H1 (cell line): ENCODE results near the gene DGKI. TPM values are rescaled to one million over a fixed set of nuclear protein-coding genes. Genes with fewer than 3 reads are reported as not detected.

Experiments used
- CTCF ChIA-PET: fragments of 300-600 bp; sonication (Branson Sonifier 250); formaldehyde crosslinking; loops from one replicate; lab custom pipeline; 2021; ENCODE audit not compliant: partially characterized antibody; lab: Charles Lee
- POLR2A ChIA-PET: fragments of 300-600 bp; sonication (Branson Sonifier 250); formaldehyde crosslinking; loops from one replicate; lab custom pipeline; 2021; ENCODE audit warnings: inconsistent platforms; ENCODE audit not compliant: partially characterized antibody; lab: Charles Lee
- DNase-seq, 2 experiments: peaks; one replicate each; pipeline versions ENCODE4 v3.0.0 to v3.0.0-alpha.2; 2010 to 2022; ENCODE audit warnings: low spot score in 2 of 2, low read depth in 1 of 2, mixed read lengths in 1 of 2
- FAIRE-seq: peaks from 2 replicates; lab custom pipeline; 2011; peaks lifted over from hg19 to GRCh38; lab: Jason Lieb, UNC
- H2AFZ ChIP-seq: 2 replicates; pipeline ENCODE4 v1.8.1; 2012; ENCODE audit warnings: low read length, inconsistent platforms
- H2AK5ac ChIP-seq: 2 replicates; pipeline ENCODE4 v1.6.1; 2013; ENCODE audit warnings: low read depth, low read length
- H2BK120ac ChIP-seq: replicated peaks from 2 replicates; pipeline ENCODE3; 2013; ENCODE audit warnings: low read depth, low read length, inconsistent platforms
- H2BK12ac ChIP-seq: 2 replicates; pipeline ENCODE4 v1.6.1; 2013; ENCODE audit warnings: low read depth, low read length
- H2BK15ac ChIP-seq: 2 replicates; pipeline ENCODE4 v1.6.1; 2013; ENCODE audit warnings: low read length
- H2BK20ac ChIP-seq: 2 replicates; pipeline ENCODE4 v1.6.1; 2013; ENCODE audit warnings: low read length
- H2BK5ac ChIP-seq: 2 replicates; pipeline ENCODE4 v1.6.1; 2013; ENCODE audit warnings: low read depth, low read length
- H3K14ac ChIP-seq: 2 replicates; pipeline ENCODE4 v1.6.1; 2013; ENCODE audit warnings: inconsistent platforms; ENCODE audit not compliant: insufficient read length
- H3K18ac ChIP-seq: 2 replicates; pipeline ENCODE4 v1.6.1; 2013; ENCODE audit warnings: low read length; ENCODE audit errors: extremely low read depth
- H3K23ac ChIP-seq: 2 replicates; pipeline ENCODE4 v1.6.1; 2013; ENCODE audit warnings: inconsistent platforms; ENCODE audit not compliant: insufficient read length
- H3K23me2 ChIP-seq: 2 replicates; pipeline ENCODE4 v1.6.1; 2013; ENCODE audit warnings: low read depth, low read length
- H3K27ac ChIP-seq: 2 replicates; pipeline ENCODE4 v1.6.1; 2011; ENCODE audit warnings: low read depth, low read length, inconsistent platforms
- H3K27me3 ChIP-seq, 4 experiments: replicated peaks in 1 of 4; 1 replicate in 1 of 4; 2 replicates in 3 of 4; pipeline versions ENCODE4 v1.6.1 to v1.8.1; 2011 to 2013; ENCODE audit warnings: low read length in 3 of 4, mild to moderate bottlenecking in 3 of 4, inconsistent platforms in 2 of 4, mixed read lengths in 2 of 4, moderate library complexity in 1 of 4; ENCODE audit not compliant: control insufficient read depth in 3 of 4, insufficient read depth in 3 of 4; ENCODE audit errors: extremely low read depth in 1 of 4
- H3K36me3 ChIP-seq, 4 experiments: 2 replicates each; pipeline versions ENCODE4 v1.6.1 to v1.8.1; 2011 to 2013; ENCODE audit warnings: mild to moderate bottlenecking in 4 of 4, low read length in 3 of 4, moderate library complexity in 2 of 4, control low read depth in 1 of 4, inconsistent platforms in 1 of 4; ENCODE audit not compliant: insufficient read depth in 4 of 4, control insufficient read depth in 2 of 4
- H3K4ac ChIP-seq: replicated peaks from 2 replicates; pipeline ENCODE3; 2013; ENCODE audit warnings: low read length, low read depth, mixed read lengths, inconsistent platforms; ENCODE audit not compliant: insufficient read length
- H3K4me1 ChIP-seq, 4 experiments: replicated peaks in 1 of 4; 1 replicate in 1 of 4; 2 replicates in 3 of 4; pipeline versions ENCODE4 v1.6.1 to v1.8.1; 2011 to 2013; ENCODE audit warnings: low read length in 3 of 4, inconsistent platforms in 2 of 4, mixed read lengths in 1 of 4; ENCODE audit not compliant: insufficient read depth in 4 of 4, control insufficient read depth in 3 of 4
- H3K4me2 ChIP-seq, 2 experiments: 2 replicates each; pipeline versions ENCODE4 v1.6.1 to v1.8.1; 2011 to 2013; ENCODE audit warnings: low read depth in 2 of 2, low read length in 2 of 2, control low read depth in 1 of 2, inconsistent platforms in 1 of 2, mild to moderate bottlenecking in 1 of 2; ENCODE audit not compliant: insufficient read depth in 1 of 2
- H3K4me3 ChIP-seq, 4 experiments: fragments of 200-600, 300-600 bp in 1 of 4; sonication (generic), shearing (Covaris generic), sonication (Bioruptor Twin) in 1 of 4; 2 replicates each; pipeline versions ENCODE4 v1.5.1 to v1.8.1; 2011 to 2016; ENCODE audit warnings: low read length in 4 of 4, low read depth in 3 of 4, control low read depth in 2 of 4, inconsistent platforms in 2 of 4, mild to moderate bottlenecking in 2 of 4, mixed read lengths in 1 of 4, moderate library complexity in 1 of 4; ENCODE audit not compliant: insufficient read depth in 2 of 4; ENCODE audit errors: extremely low read depth in 1 of 4
- H3K56ac ChIP-seq: replicated peaks from 2 replicates; pipeline ENCODE3; 2013; ENCODE audit warnings: low read depth, mild to moderate bottlenecking, mixed read lengths, low read length, inconsistent platforms; ENCODE audit not compliant: insufficient read length
- H3K79me1 ChIP-seq: 2 replicates; pipeline ENCODE4 v1.6.1; 2013; ENCODE audit warnings: low read depth, low read length, control low read depth
- H3K79me2 ChIP-seq, 2 experiments: 2 replicates each; pipeline versions ENCODE4 v1.6.1 to v1.8.1; 2012 to 2013; ENCODE audit warnings: low read length in 2 of 2, mild to moderate bottlenecking in 2 of 2, inconsistent platforms in 1 of 2; ENCODE audit not compliant: insufficient read depth in 2 of 2, control insufficient read depth in 1 of 2
- H3K9ac ChIP-seq, 4 experiments: replicated peaks in 1 of 4; 1 replicate in 1 of 4; 2 replicates in 3 of 4; pipeline versions ENCODE4 v1.6.1 to v1.8.1; 2011 to 2013; ENCODE audit warnings: low read depth in 3 of 4, low read length in 3 of 4, control low read depth in 2 of 4, mild to moderate bottlenecking in 2 of 4, moderate library complexity in 2 of 4, inconsistent platforms in 1 of 4; ENCODE audit errors: extremely low read depth in 1 of 4
- H3K9me3 ChIP-seq, 2 experiments: 2 replicates each; pipeline versions ENCODE4 v1.6.1 to v1.8.1; 2012 to 2013; ENCODE audit warnings: mild to moderate bottlenecking in 2 of 2, moderate library complexity in 2 of 2, control low read depth in 1 of 2, inconsistent platforms in 1 of 2, low read depth in 1 of 2, low read length in 1 of 2, mixed read lengths in 1 of 2; ENCODE audit not compliant: insufficient read depth in 2 of 2
- H4K20me1 ChIP-seq, 2 experiments: replicated peaks in 1 of 2; 2 replicates each; pipeline versions ENCODE3 to v1.8.1; 2011 to 2013; ENCODE audit warnings: inconsistent platforms in 2 of 2, low read length in 2 of 2, mild to moderate bottlenecking in 1 of 2; ENCODE audit not compliant: insufficient read depth in 2 of 2, control insufficient read depth in 1 of 2
- H4K5ac ChIP-seq: 2 replicates; pipeline ENCODE4 v1.6.1; 2013; ENCODE audit warnings: low read length, low read depth, mixed read lengths, inconsistent platforms; ENCODE audit not compliant: insufficient read length
- H4K8ac ChIP-seq: 2 replicates; pipeline ENCODE4 v1.8.0; 2013; ENCODE audit warnings: mild to moderate bottlenecking, moderate library complexity, low read length, inconsistent platforms; ENCODE audit not compliant: insufficient read depth; ENCODE audit errors: extremely low read depth
- H4K91ac ChIP-seq: replicated peaks from 2 replicates; pipeline ENCODE3; 2013; ENCODE audit warnings: low read length, mixed read lengths, inconsistent platforms; ENCODE audit not compliant: insufficient read length
- ATF3 ChIP-seq: IDR thresholded peaks from 2 replicates; pipeline ENCODE4 v1.6.1; 2011; ENCODE audit warnings: low read depth, mild to moderate bottlenecking, low read length; ENCODE audit not compliant: insufficient read depth
- CBX8 ChIP-seq: fragments of 300-800, 300-1000 bp; sonication (generic); IDR thresholded peaks from 2 replicates; pipeline ENCODE4 v1.7.1; 2016; ENCODE audit warnings: low read depth, low read length, borderline replicate concordance
- POLR2A ChIP-seq, 2 experiments: IDR thresholded peaks; 1 replicate in 1 of 2; 2 replicates in 1 of 2; pipeline ENCODE4 v1.6.1; 2011; ENCODE audit warnings: low read depth in 2 of 2, low read length in 2 of 2, mild to moderate bottlenecking in 2 of 2; ENCODE audit errors: control extremely low read depth in 1 of 2
- POU5F1 ChIP-seq: IDR thresholded peaks from 2 replicates; pipeline ENCODE4 v1.6.1; 2011; ENCODE audit warnings: low read depth, mild to moderate bottlenecking, low read length, moderate library complexity
- RAD21 ChIP-seq, 2 experiments: IDR thresholded peaks in 1 of 2; conservative IDR thresholded peaks in 1 of 2; 2 replicates each; pipeline ENCODE4 v1.6.1; 2011; ENCODE audit warnings: low read depth in 2 of 2, low read length in 2 of 2, improper control_type of control experiment in 1 of 2, inconsistent platforms in 1 of 2, mild to moderate bottlenecking in 1 of 2, moderate library complexity in 1 of 2
- RFX5 ChIP-seq: IDR thresholded peaks from 2 replicates; pipeline ENCODE4 v1.6.1; 2011; ENCODE audit warnings: low read depth, low read length, improper control_type of control experiment, borderline replicate concordance
- SIRT6 ChIP-seq: IDR thresholded peaks from one replicate; pipeline ENCODE4 v1.7.1; 2012; ENCODE audit warnings: low read length, inconsistent platforms
- TAF1 ChIP-seq: IDR thresholded peaks from 2 replicates; pipeline ENCODE4 v1.6.1; 2011; ENCODE audit warnings: mild to moderate bottlenecking, low read depth, low read length
- TAF7 ChIP-seq: optimal IDR thresholded peaks from 2 replicates; pipeline ENCODE3; 2011; ENCODE audit warnings: low read depth, mild to moderate bottlenecking, inconsistent platforms, low read length, moderate library complexity, borderline replicate concordance
- WGBS, 2 experiments: shearing (Covaris generic) in 1 of 2; methylation state at CpG; one replicate each; pipeline versions ENCODE4 v1.1.6 to v1.1.7; 2013 to 2015; ENCODE audit warnings: low lambda C conversion rate in 2 of 2, mixed read lengths in 2 of 2, inconsistent platforms in 1 of 2, low coverage in 1 of 2, missing lambda C conversion rate in 1 of 2; ENCODE audit not compliant: insufficient replicate concordance in 2 of 2, insufficient coverage in 1 of 2, insufficient read length in 1 of 2; ENCODE audit errors: extremely low coverage in 1 of 2, missing lambda C conversion rate in 1 of 2; 5-methylcytosine and 5-hydroxymethylcytosine counted together
- polyA plus RNA-seq, 7 experiments: library from polyadenylated mRNA; depleted of rRNA in 3 of 7; stranded (reverse) in 5 of 7; unstranded in 2 of 7; fragments of >200 nt in 5 of 7; fragments of 200-250 nt in 2 of 7; gene quantifications; 1 replicate in 5 of 7; 2 replicates in 1 of 7; 4 replicates in 1 of 7; pipeline versions ENCODE4 v1.2.1 to v1.2.3, GENCODE V29; 2011 to 2013; ENCODE audit warnings: missing spikeins in 2 of 7, mixed read lengths in 2 of 7
- total RNA-seq: library from RNA; stranded (reverse); fragmentation: NEBNext Ultra II Directional; extraction: Animal tissue kit (Norgen Biotek cat#: 25700); gene quantifications from 2 replicates; pipeline ENCODE4 v1.2.1, GENCODE V29; 2021

DGKI gene
- total and polyA plus RNA-seq, 2 of the 8 experiments (the other 6 are each of a cell fraction or from before 2014, with no cell fraction given), result 0.20 to 0.71 TPM

GRCh38 chr7:137878333-137878961 lies 31.7 kb upstream of the DGKI start:
- peak overlapping the region in 1 of 2 experiments; percentile 58; a peak in 2 of 4 replicates for H3K4me2 ChIP-seq
- no peak for DNase-seq

More at GRCh38 chr7:137878333-137878961, 31.7 kb upstream of the DGKI start:
- no peak overlapping the region for H3K27ac ChIP-seq
- H3K4ac ChIP-seq, result peak overlapping the region; percentile 2
- 79% methylated on average over 8 of the region's 8 CpGs; no CpG with 5 or more reads in 1 of the 2 experiments for WGBS, 2 experiments
- peak overlapping the region; percentile 87; the same call in 1 of the 2 replicates for H2AK5ac ChIP-seq
- H3K14ac ChIP-seq, result no peak overlapping the region
- H3K23ac ChIP-seq, result no peak overlapping the region
- peak overlapping the region; percentile 84 for H3K18ac ChIP-seq
- peak overlapping the region; percentile 3 for H4K5ac ChIP-seq
- H3K79me2 ChIP-seq, result no peaks in the 10 kb centered on the region
- no peaks in the 10 kb centered on the region for H4K20me1 ChIP-seq
- no peak overlapping the region for H2AFZ ChIP-seq
- H2BK5ac ChIP-seq, result peak overlapping the region; percentile 54; the same call in 1 of the 2 replicates
- ChIA-PET POLR2A (interaction anchor here (2.6 kb wide), 1 partner anchor 12 kb away, joined by 5 read pairs; no protein-coding TSS in a partner anchor), CTCF (interaction anchor here (0.6 to 5.4 kb wide), 5 partner anchors 38 to 222 kb away, joined by 3 to 26 read pairs (median 3); no protein-coding TSS in a partner anchor)
- H2BK120ac ChIP-seq, result peak overlapping the region; percentile 47
- no peak for TF ChIP-seq POLR2A (IDR thresholded peaks at IDR 0.05; ENCODE audit: control extremely low read depth in 1 of 2, low read depth in 2 of 2, low read length in 2 of 2)
- no peak for TF ChIP-seq RAD21 (IDR thresholded peaks at IDR 0.05 in 1 of 2, conservative IDR thresholded peaks at IDR 0.05 in 1 of 2; ENCODE audit: low read depth in 2 of 2, low read length in 2 of 2)
- no peak for TF ChIP-seq SIRT6
- no peak for TF ChIP-seq POU5F1
- no peak for TF ChIP-seq TAF7
- TF ChIP-seq ATF3, result no peak
- TF ChIP-seq CBX8, result no peak
- TF ChIP-seq RFX5, result no peak
- no peak for TF ChIP-seq TAF1
- no peak overlapping the region for H4K8ac ChIP-seq
- H3K9me3 ChIP-seq, result peaks cover 4% of the 10 kb centered on the region in 2 experiments; a peak in 3 of 4 replicates
- H3K36me3 ChIP-seq, result peaks cover 0 to 41% (median 16%) of the 10 kb centered on the region in 4 experiments
- H3K9ac ChIP-seq, result no peak overlapping the region; a peak in 1 of 7 replicates
- peak overlapping the region; percentile 61 for H4K91ac ChIP-seq
- H3K56ac ChIP-seq, result no peak overlapping the region
- no peak overlapping the region for H3K4me3 ChIP-seq
- H3K27me3 ChIP-seq, result no peaks in the 10 kb centered on the region
- H2BK12ac ChIP-seq, result peak overlapping the region; percentile 92
- peaks cover 9 to 31% (median 27%) of the 10 kb centered on the region in 4 experiments; a peak in 5 of 7 replicates for H3K4me1 ChIP-seq
- H3K23me2 ChIP-seq, result no peaks in the 10 kb centered on the region; the same call in 1 of the 2 replicates
- H2BK20ac ChIP-seq, result peak overlapping the region; percentile 74
- no peak for FAIRE-seq
- peak overlapping the region; percentile 20; the same call in 1 of the 2 replicates for H2BK15ac ChIP-seq
- no peaks in the 10 kb centered on the region for H3K79me1 ChIP-seq
